Body of pancreas (tissue), 4 donors: ENCODE measurements around the gene FAM120B.

Experiments used
- POLR2A ChIP-seq, 3 donors: fragments of 450-650 bp; IDR thresholded peaks; one replicate each; pipeline ENCODE4 v1.6.1; 2016; ENCODE audit warnings: antibody characterized with exemption in 3 of 3, mild to moderate bottlenecking in 2 of 3
- TF ChIP-seq, protein P1 (sequence below), 7 experiments: fragments of 450-650 bp in 4 of 7; fragments of 200-600 bp in 3 of 7; sonication (generic) in 3 of 7; IDR thresholded peaks; one replicate each; pipeline ENCODE4 v1.5.1; 2016 to 2019; ENCODE audit warnings: antibody characterized with exemption in 7 of 7

DNA sequence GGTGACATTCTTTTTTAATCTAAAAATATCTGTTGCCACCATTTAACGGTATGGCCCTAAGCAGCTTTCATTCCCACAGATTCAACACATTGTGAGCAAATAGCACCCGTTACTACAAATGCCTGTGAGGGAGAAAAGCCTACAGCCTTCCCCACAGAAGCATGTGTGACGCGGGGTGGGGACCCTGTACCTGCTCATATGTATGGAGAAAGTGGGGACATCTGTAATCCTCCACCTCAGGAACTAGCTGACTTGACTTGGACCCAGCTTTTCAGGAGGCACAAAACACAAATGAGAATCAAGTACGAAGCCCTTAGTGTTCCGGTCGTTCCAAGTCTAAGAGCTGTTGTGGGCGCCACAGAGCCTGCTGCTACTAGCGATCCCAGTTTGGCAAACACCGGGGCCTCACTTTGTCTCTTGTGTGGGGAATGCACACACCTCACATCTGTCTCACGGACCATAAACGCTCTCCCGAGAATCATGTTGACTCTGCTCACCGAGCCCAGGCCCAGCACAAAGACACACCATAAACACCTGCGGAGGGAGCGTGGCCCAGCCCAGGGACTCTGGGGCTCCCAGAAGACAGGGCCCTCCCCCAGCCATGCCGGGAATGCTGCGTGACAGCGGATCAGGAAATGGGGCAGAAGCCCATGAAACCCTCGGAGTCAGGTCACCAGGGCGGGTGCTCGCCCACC lies 37.3 kb upstream of the FAM120B start:
- TF ChIP-seq, protein P1, sequence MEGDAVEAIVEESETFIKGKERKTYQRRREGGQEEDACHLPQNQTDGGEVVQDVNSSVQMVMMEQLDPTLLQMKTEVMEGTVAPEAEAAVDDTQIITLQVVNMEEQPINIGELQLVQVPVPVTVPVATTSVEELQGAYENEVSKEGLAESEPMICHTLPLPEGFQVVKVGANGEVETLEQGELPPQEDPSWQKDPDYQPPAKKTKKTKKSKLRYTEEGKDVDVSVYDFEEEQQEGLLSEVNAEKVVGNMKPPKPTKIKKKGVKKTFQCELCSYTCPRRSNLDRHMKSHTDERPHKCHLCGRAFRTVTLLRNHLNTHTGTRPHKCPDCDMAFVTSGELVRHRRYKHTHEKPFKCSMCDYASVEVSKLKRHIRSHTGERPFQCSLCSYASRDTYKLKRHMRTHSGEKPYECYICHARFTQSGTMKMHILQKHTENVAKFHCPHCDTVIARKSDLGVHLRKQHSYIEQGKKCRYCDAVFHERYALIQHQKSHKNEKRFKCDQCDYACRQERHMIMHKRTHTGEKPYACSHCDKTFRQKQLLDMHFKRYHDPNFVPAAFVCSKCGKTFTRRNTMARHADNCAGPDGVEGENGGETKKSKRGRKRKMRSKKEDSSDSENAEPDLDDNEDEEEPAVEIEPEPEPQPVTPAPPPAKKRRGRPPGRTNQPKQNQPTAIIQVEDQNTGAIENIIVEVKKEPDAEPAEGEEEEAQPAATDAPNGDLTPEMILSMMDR (IDR thresholded peaks at IDR 0.05): no peak
- TF ChIP-seq POLR2A (IDR thresholded peaks at IDR 0.05): peak; percentile 12 to 48 (median 34)
